OCI-LY1 (cell line): ENCODE measurements around the gene C1S.

Experiments used
- H2AFZ ChIP-seq: fragments of 200-600 bp; sonication (generic), shearing (Covaris generic); 2 replicates; pipeline ENCODE4 v1.6.0; 2014; ENCODE audit warnings: antibody characterized with exemption, mild to moderate bottlenecking, low read length
- H3F3A ChIP-seq: fragments of 200-600 bp; sonication (generic), shearing (Covaris generic); 2 replicates; pipeline ENCODE4 v1.6.0; 2014; ENCODE audit warnings: mild to moderate bottlenecking, antibody characterized with exemption, low read length, moderate library complexity; ENCODE audit not compliant: insufficient read depth
- H3K27ac ChIP-seq: fragments of 200-600 bp; sonication (generic); 2 replicates; pipeline ENCODE4 v1.5.1; 2014; ENCODE audit warnings: low read length, mixed run types, mild to moderate bottlenecking, low read depth; ENCODE audit not compliant: poor library complexity, severe bottlenecking
- H3K27me3 ChIP-seq: fragments of 200-600 bp; sonication (generic); 2 replicates; pipeline ENCODE4 v1.6.0; 2014; ENCODE audit warnings: antibody characterized with exemption, mild to moderate bottlenecking, low read length, moderate library complexity; ENCODE audit not compliant: insufficient read depth
- H3K36me3 ChIP-seq: fragments of 200-600 bp; sonication (generic); 2 replicates; pipeline ENCODE4 v1.6.1; 2014; ENCODE audit warnings: mild to moderate bottlenecking, antibody characterized with exemption, low read length, moderate library complexity, mixed read lengths; ENCODE audit not compliant: insufficient read depth
- H3K4me1 ChIP-seq: fragments of 200-600 bp; sonication (generic); 2 replicates; pipeline ENCODE4 v1.5.1; 2014; ENCODE audit warnings: mild to moderate bottlenecking, low read length, moderate library complexity; ENCODE audit not compliant: insufficient read depth, severe bottlenecking
- H3K4me2 ChIP-seq: fragments of 200-600 bp; sonication (generic), shearing (Covaris generic); 2 replicates; pipeline ENCODE4 v1.6.1; 2014; ENCODE audit warnings: low read length
- H3K4me3 ChIP-seq: fragments of 200-600 bp; sonication (generic); 2 replicates; pipeline ENCODE4 v1.5.1; 2014; ENCODE audit warnings: low read length, low read depth, mild to moderate bottlenecking, mixed read lengths; ENCODE audit not compliant: poor library complexity, severe bottlenecking
- H3K79me2 ChIP-seq: fragments of 200-600 bp; shearing (Covaris generic); 2 replicates; pipeline ENCODE4 v1.6.1; 2016; ENCODE audit warnings: mixed run types, low read length, mixed read lengths; ENCODE audit not compliant: insufficient read depth
- H3K9ac ChIP-seq: fragments of 200-600 bp; sonication (generic), shearing (Covaris generic); 2 replicates; pipeline ENCODE4 v1.6.1; 2014; ENCODE audit warnings: mild to moderate bottlenecking, low read length, mixed read lengths
- H3K9me2 ChIP-seq: fragments of 200-600 bp; sonication (generic), shearing (Covaris generic); 2 replicates; pipeline ENCODE4 v1.6.1; 2014; ENCODE audit warnings: low read depth, mild to moderate bottlenecking, low read length, mixed read lengths
- H3K9me3 ChIP-seq: fragments of 200-600 bp; shearing (Covaris generic); 2 replicates; pipeline ENCODE4 v1.6.1; 2014; ENCODE audit warnings: low read length, mixed read lengths
- H4K20me1 ChIP-seq: fragments of 200-600 bp; sonication (generic), shearing (Covaris generic); 2 replicates; pipeline ENCODE4 v1.6.0; 2016; ENCODE audit warnings: mild to moderate bottlenecking, low read length; ENCODE audit not compliant: insufficient read depth
- EZH2 ChIP-seq: fragments of 200-600 bp; sonication (generic), shearing (Covaris generic); IDR thresholded peaks from 2 replicates; pipeline ENCODE4 v1.8.0; 2017; ENCODE audit warnings: borderline replicate concordance, mixed run types, mild to moderate bottlenecking, antibody characterized with exemption, low read length, moderate library complexity, mixed read lengths
- TF ChIP-seq, protein P1 (sequence below): fragments of 200-600 bp; sonication (generic), shearing (Covaris generic); IDR thresholded peaks from 2 replicates; pipeline ENCODE4 v1.5.1; 2017; ENCODE audit warnings: mild to moderate bottlenecking, antibody characterized with exemption, low read length, moderate library complexity, mixed read lengths

Gene C1S

GRCh38 chr12:7061596-7061995 lies 1.1 kb downstream of the C1S start:
- H3K79me2 ChIP-seq: no peaks in the 10 kb centered on the region

DNA sequence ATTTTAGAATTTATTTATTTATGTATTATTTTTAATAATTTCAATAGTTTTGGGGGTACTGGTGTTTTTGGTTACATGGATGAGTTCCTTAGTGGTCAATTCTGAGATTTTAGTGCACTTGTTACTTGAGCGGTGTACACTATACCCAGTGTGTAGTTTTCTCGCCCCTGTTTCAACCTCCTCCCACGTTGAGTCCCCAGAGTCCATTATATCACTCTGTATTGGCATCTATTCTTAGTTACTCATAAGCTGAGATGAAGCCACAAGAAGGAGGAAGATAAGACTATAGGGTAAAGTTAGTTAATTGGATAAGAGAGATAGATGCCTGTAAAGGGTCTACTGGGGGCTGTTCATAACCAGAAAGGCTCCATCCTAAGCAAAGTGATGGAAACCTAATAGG lies 4.0 kb downstream of the C1S start:
- H3K9ac ChIP-seq: no peak overlapping the region
- no peaks in the 10 kb centered on the region for H3K4me1 ChIP-seq
- H3K4me2 ChIP-seq: no peak overlapping the region
- H4K20me1 ChIP-seq: no peaks in the 10 kb centered on the region
- H3K27me3 ChIP-seq: peaks cover 7% of the 10 kb centered on the region; the same call in 1 of the 2 replicates
- no peak overlapping the region for H3K4me3 ChIP-seq
- H2AFZ ChIP-seq: no peak overlapping the region
- no peaks in the 10 kb centered on the region for H3K79me2 ChIP-seq
- H3K9me2 ChIP-seq: no peaks in the 10 kb centered on the region
- TF ChIP-seq, protein P1, sequence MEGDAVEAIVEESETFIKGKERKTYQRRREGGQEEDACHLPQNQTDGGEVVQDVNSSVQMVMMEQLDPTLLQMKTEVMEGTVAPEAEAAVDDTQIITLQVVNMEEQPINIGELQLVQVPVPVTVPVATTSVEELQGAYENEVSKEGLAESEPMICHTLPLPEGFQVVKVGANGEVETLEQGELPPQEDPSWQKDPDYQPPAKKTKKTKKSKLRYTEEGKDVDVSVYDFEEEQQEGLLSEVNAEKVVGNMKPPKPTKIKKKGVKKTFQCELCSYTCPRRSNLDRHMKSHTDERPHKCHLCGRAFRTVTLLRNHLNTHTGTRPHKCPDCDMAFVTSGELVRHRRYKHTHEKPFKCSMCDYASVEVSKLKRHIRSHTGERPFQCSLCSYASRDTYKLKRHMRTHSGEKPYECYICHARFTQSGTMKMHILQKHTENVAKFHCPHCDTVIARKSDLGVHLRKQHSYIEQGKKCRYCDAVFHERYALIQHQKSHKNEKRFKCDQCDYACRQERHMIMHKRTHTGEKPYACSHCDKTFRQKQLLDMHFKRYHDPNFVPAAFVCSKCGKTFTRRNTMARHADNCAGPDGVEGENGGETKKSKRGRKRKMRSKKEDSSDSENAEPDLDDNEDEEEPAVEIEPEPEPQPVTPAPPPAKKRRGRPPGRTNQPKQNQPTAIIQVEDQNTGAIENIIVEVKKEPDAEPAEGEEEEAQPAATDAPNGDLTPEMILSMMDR: no peak
- TF ChIP-seq EZH2: no peak
- no peaks in the 10 kb centered on the region for H3K9me3 ChIP-seq
- H3K27ac ChIP-seq: no peak overlapping the region
- H3K36me3 ChIP-seq: no peaks in the 10 kb centered on the region
- no peaks in the 10 kb centered on the region for H3F3A ChIP-seq

More at GRCh38 chr12:7061596-7061995, 1.1 kb downstream of the C1S start:
- TF ChIP-seq EZH2: no peak
- TF ChIP-seq, protein P1: no peak
- no peaks in the 10 kb centered on the region for H3F3A ChIP-seq
- H2AFZ ChIP-seq: no peak overlapping the region
- no peaks in the 10 kb centered on the region for H4K20me1 ChIP-seq
- no peak overlapping the region for H3K4me3 ChIP-seq
- H3K4me1 ChIP-seq: no peaks in the 10 kb centered on the region
- no peak overlapping the region for H3K4me2 ChIP-seq
- H3K27ac ChIP-seq: no peak overlapping the region
- no peak overlapping the region for H3K9ac ChIP-seq
- no peaks in the 10 kb centered on the region for H3K36me3 ChIP-seq
- no peaks in the 10 kb centered on the region for H3K9me3 ChIP-seq
- peaks cover 7% of the 10 kb centered on the region; the same call in 1 of the 2 replicates for H3K27me3 ChIP-seq
- H3K9me2 ChIP-seq: no peaks in the 10 kb centered on the region

DNA sequence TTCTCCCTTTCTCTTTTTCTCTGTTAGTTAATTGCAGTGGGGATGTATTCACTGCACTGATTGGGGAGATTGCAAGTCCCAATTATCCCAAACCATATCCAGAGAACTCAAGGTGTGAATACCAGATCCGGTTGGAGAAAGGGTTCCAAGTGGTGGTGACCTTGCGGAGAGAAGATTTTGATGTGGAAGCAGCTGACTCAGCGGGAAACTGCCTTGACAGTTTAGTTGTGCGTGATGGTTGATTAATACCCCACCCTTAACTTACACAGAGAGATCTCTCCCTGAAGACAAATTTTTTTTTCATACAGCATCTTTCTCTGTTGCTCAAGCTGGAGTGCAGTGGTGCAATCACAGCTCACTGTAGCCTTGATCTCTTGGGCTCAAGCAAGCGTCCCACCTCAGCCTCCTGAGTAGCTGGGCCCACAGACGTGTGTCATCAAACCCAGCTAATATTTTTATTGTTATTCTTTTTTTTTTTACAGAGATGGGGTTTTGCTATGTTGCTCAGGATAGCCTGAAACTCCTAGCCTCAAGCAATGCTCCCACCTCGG lies 4.6 kb downstream of the C1S start:
- H3K4me1 ChIP-seq: no peaks in the 10 kb centered on the region
- no peak overlapping the region for H3K27ac ChIP-seq
- no peaks in the 10 kb centered on the region for H3K9me3 ChIP-seq
- no peak overlapping the region for H3K9ac ChIP-seq
- no peak for TF ChIP-seq EZH2
- TF ChIP-seq, protein P1: no peak
- no peaks in the 10 kb centered on the region for H3K79me2 ChIP-seq
- no peaks in the 10 kb centered on the region for H3K36me3 ChIP-seq
- no peaks in the 10 kb centered on the region for H4K20me1 ChIP-seq
- H3K4me3 ChIP-seq: no peak overlapping the region
- H3K27me3 ChIP-seq: peaks cover 7% of the 10 kb centered on the region; the same call in 1 of the 2 replicates
- H3K4me2 ChIP-seq: no peak overlapping the region
- H3K9me2 ChIP-seq: no peaks in the 10 kb centered on the region
- no peak overlapping the region for H2AFZ ChIP-seq
- no peaks in the 10 kb centered on the region for H3F3A ChIP-seq
